Neuron (in vitro differentiated cells): ENCODE measurements around the gene ASF1A.

ENCODE experiments used
- H2AFZ ChIP-seq: one replicate; pipeline ENCODE4 v1.6.1; 2013; ENCODE audit warnings: low read depth, mild to moderate bottlenecking, inconsistent platforms, low read length, moderate library complexity
- H3K27me3 ChIP-seq: one replicate; pipeline ENCODE4 v1.6.1; 2013; ENCODE audit warnings: low read length; ENCODE audit not compliant: insufficient read depth
- H3K36me3 ChIP-seq: one replicate; pipeline ENCODE4 v1.6.1; 2013; ENCODE audit warnings: low read length; ENCODE audit not compliant: insufficient read depth
- H3K4me1 ChIP-seq: one replicate; pipeline ENCODE4 v1.6.1; 2013; ENCODE audit warnings: low read length; ENCODE audit not compliant: insufficient read depth
- H3K4me3 ChIP-seq: 2 replicates; pipeline ENCODE4 v1.5.1; 2013; ENCODE audit warnings: mild to moderate bottlenecking, low read length, moderate library complexity
- H3K9me3 ChIP-seq: one replicate; pipeline ENCODE4 v1.6.1; 2013; ENCODE audit warnings: low read length

The ASF1A gene

GRCh38 chr6:118869894-118870589 lies 23.9 kb upstream of the ASF1A start:
- Histone ChIP-seq H3K4me1 (no peaks in the 10 kb centered on the region), H3K36me3 (no peaks in the 10 kb centered on the region), H3K27me3 (no peaks in the 10 kb centered on the region), H3K4me3 (no peak overlapping the region), H2AFZ (no peak overlapping the region), H3K9me3 (peaks cover 2% of the 10 kb centered on the region)

GRCh38 chr6:118871331-118871730 lies 22.6 kb upstream of the ASF1A start:
- peaks cover 2% of the 10 kb centered on the region for H3K9me3 ChIP-seq
- H2AFZ ChIP-seq = no peak overlapping the region
- H3K4me3 ChIP-seq = no peak overlapping the region
- peaks cover 2% of the 10 kb centered on the region for H3K36me3 ChIP-seq
- no peaks in the 10 kb centered on the region for H3K27me3 ChIP-seq
- no peaks in the 10 kb centered on the region for H3K4me1 ChIP-seq

GRCh38 chr6:118872318-118872717 lies 21.6 kb upstream of the ASF1A start:
- Histone ChIP-seq H3K4me1 (no peaks in the 10 kb centered on the region), H3K4me3 (no peak overlapping the region), H3K27me3 (no peaks in the 10 kb centered on the region), H3K36me3 (peaks cover 2% of the 10 kb centered on the region), H3K9me3 (no peaks in the 10 kb centered on the region), H2AFZ (no peak overlapping the region)

- Histone ChIP-seq H3K9me3 (no peaks in the 10 kb centered on the region), H3K27me3 (no peaks in the 10 kb centered on the region), H3K36me3 (peaks cover 2% of the 10 kb centered on the region), H3K4me3 (no peak overlapping the region), H3K4me1 (no peaks in the 10 kb centered on the region), H2AFZ (no peak overlapping the region)
These were observed 21.2 kb upstream of the ASF1A start for GRCh38 chr6:118872726-118873125.

- Histone ChIP-seq H3K9me3 (no peaks in the 10 kb centered on the region), H3K27me3 (no peaks in the 10 kb centered on the region), H3K4me1 (no peaks in the 10 kb centered on the region), H3K36me3 (peaks cover 2% of the 10 kb centered on the region), H3K4me3 (no peak overlapping the region), H2AFZ (no peak overlapping the region)
These were observed 20.7 kb upstream of the ASF1A start for GRCh38 chr6:118873239-118873638.

GRCh38 chr6:118875672-118876071 lies 18.3 kb upstream of the ASF1A start:
- H3K4me3 ChIP-seq = no peak overlapping the region
- H3K27me3 ChIP-seq = no peaks in the 10 kb centered on the region
- no peaks in the 10 kb centered on the region for H3K9me3 ChIP-seq
- H3K4me1 ChIP-seq = no peaks in the 10 kb centered on the region
- peaks cover 2% of the 10 kb centered on the region for H3K36me3 ChIP-seq
- no peak overlapping the region for H2AFZ ChIP-seq

- no peak overlapping the region for H3K4me3 ChIP-seq
- H2AFZ ChIP-seq = no peak overlapping the region
- H3K27me3 ChIP-seq = no peaks in the 10 kb centered on the region
- H3K4me1 ChIP-seq = no peaks in the 10 kb centered on the region
- no peaks in the 10 kb centered on the region for H3K9me3 ChIP-seq
- peaks cover 2% of the 10 kb centered on the region for H3K36me3 ChIP-seq
These were observed 17.8 kb upstream of the ASF1A start for GRCh38 chr6:118876198-118876597.

- Histone ChIP-seq H3K27me3 (no peaks in the 10 kb centered on the region), H3K4me1 (no peaks in the 10 kb centered on the region), H3K4me3 (no peak overlapping the region), H2AFZ (no peak overlapping the region), H3K9me3 (no peaks in the 10 kb centered on the region), H3K36me3 (peaks cover 2% of the 10 kb centered on the region)
These were observed 17.1 kb upstream of the ASF1A start for GRCh38 chr6:118876814-118877213.

- Histone ChIP-seq H3K4me3 (no peak overlapping the region), H3K27me3 (no peaks in the 10 kb centered on the region), H3K36me3 (peaks cover 2% of the 10 kb centered on the region), H2AFZ (no peak overlapping the region), H3K9me3 (no peaks in the 10 kb centered on the region), H3K4me1 (no peaks in the 10 kb centered on the region)
These were observed 16.1 kb upstream of the ASF1A start for GRCh38 chr6:118877806-118878205.

GRCh38 chr6:118881440-118882313 lies 12.3 kb upstream of the ASF1A start:
- Histone ChIP-seq H2AFZ (no peak overlapping the region), H3K36me3 (no peaks in the 10 kb centered on the region), H3K4me3 (no peak overlapping the region), H3K27me3 (no peaks in the 10 kb centered on the region), H3K4me1 (no peaks in the 10 kb centered on the region), H3K9me3 (no peaks in the 10 kb centered on the region)

GRCh38 chr6:118882314-118882905 lies 11.5 kb upstream of the ASF1A start:
- Histone ChIP-seq H3K36me3 (no peaks in the 10 kb centered on the region), H3K4me1 (no peaks in the 10 kb centered on the region), H2AFZ (no peak overlapping the region), H3K4me3 (no peak overlapping the region), H3K27me3 (no peaks in the 10 kb centered on the region), H3K9me3 (no peaks in the 10 kb centered on the region)

GRCh38 chr6:118886641-118887040 lies 7.3 kb upstream of the ASF1A start:
- H3K9me3 ChIP-seq = no peaks in the 10 kb centered on the region
- H3K4me3 ChIP-seq = no peak overlapping the region
- no peaks in the 10 kb centered on the region for H3K36me3 ChIP-seq
- H2AFZ ChIP-seq = no peak overlapping the region
- H3K27me3 ChIP-seq = no peaks in the 10 kb centered on the region
- peaks cover 9% of the 10 kb centered on the region for H3K4me1 ChIP-seq

GRCh38 chr6:118889163-118889562 lies 4.8 kb upstream of the ASF1A start:
- Histone ChIP-seq H3K36me3 (no peaks in the 10 kb centered on the region), H2AFZ (no peak overlapping the region), H3K27me3 (no peaks in the 10 kb centered on the region), H3K4me3 (no peak overlapping the region), H3K4me1 (peaks cover 19% of the 10 kb centered on the region), H3K9me3 (no peaks in the 10 kb centered on the region)
